Measurements from ENCODE around the gene C8G. TPM values are rescaled to one million over a fixed set of nuclear protein-coding genes. Genes with fewer than 3 reads are reported as not detected.
A peak's percentile ranks its signal among the peaks of the same experiment; 100 is the strongest.

Gene C8G
- total and polyA plus RNA-seq, 9 of the 15 experiments (the other 6 are each of a cell fraction or from before 2014, with no cell fraction given): 0.35 to 5.9 (median 2.7) TPM; not detected in 2

GRCh38 chr9:136947955-136948510 is 3.0 kb downstream of the C8G start (continued):
- TF ChIP-seq RCOR1 (IDR thresholded peaks at IDR 0.05; ENCODE audit: borderline replicate concordance in 1 of 2, low read depth in 2 of 2, low read length in 2 of 2): peak in 1 of 2 experiments; percentile 39; a peak in 1 of 4 replicates
- 0 out of 2 replicates have a peak, but pooled peaks have one; percentile 39 for TF ChIP-seq ZBTB2 (IDR thresholded peaks at IDR 0.05)
- TF ChIP-seq, protein P1, sequence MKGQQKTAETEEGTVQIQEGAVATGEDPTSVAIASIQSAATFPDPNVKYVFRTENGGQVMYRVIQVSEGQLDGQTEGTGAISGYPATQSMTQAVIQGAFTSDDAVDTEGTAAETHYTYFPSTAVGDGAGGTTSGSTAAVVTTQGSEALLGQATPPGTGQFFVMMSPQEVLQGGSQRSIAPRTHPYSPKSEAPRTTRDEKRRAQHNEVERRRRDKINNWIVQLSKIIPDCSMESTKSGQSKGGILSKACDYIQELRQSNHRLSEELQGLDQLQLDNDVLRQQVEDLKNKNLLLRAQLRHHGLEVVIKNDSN (CRISPR knock-in tag; IDR thresholded peaks at IDR 0.05): peak; percentile 40; the same call in 1 of the 2 replicates
- TF ChIP-seq SP1 (CRISPR knock-in tag; IDR thresholded peaks at IDR 0.05): 0 out of 2 replicates have a peak, but pooled peaks have one; percentile 6
- TF ChIP-seq ZBTB9 (CRISPR knock-in tag; IDR thresholded peaks at IDR 0.05): peak; percentile 85
